Osteocyte (in vitro differentiated cells): Measurements from ENCODE around the gene CHCHD3. TPM values are rescaled to one million over a fixed set of nuclear protein-coding genes. Genes with fewer than 3 reads are reported as not detected.

Experiments used
- DNase-seq: peaks from one replicate; pipeline ENCODE4 v3.0.0; 2021; ENCODE audit warnings: mixed read lengths; ENCODE audit not compliant: unreplicated experiment; ENCODE audit errors: extremely low spot score
- H3K27ac Mint-ChIP-seq: one replicate; pipeline ENCODE4 v1.8.0; 2021; ENCODE audit warnings: mild to moderate bottlenecking, mixed read lengths; ENCODE audit not compliant: unreplicated experiment
- H3K27me3 Mint-ChIP-seq: one replicate; pipeline ENCODE4 v1.8.0; 2021; ENCODE audit warnings: mixed read lengths; ENCODE audit not compliant: unreplicated experiment
- H3K36me3 Mint-ChIP-seq: one replicate; pipeline ENCODE4 v1.8.0; 2021; ENCODE audit warnings: mixed read lengths; ENCODE audit not compliant: unreplicated experiment
- H3K4me1 Mint-ChIP-seq: one replicate; pipeline ENCODE4 v1.8.0; 2021; ENCODE audit warnings: mixed read lengths; ENCODE audit not compliant: unreplicated experiment
- H3K4me3 Mint-ChIP-seq: one replicate; pipeline ENCODE4 v1.8.0; 2021; ENCODE audit warnings: mild to moderate bottlenecking, moderate library complexity, mixed read lengths; ENCODE audit not compliant: unreplicated experiment
- H3K9me3 Mint-ChIP-seq: one replicate; pipeline ENCODE4 v1.8.0; 2021; ENCODE audit warnings: mixed read lengths; ENCODE audit not compliant: unreplicated experiment
- CTCF ChIP-seq: fragments of 200-600 bp; sonication (generic); IDR thresholded peaks from 2 replicates; pipeline ENCODE4 v1.5.0; 2021; ENCODE audit warnings: antibody characterized with exemption, mild to moderate bottlenecking, moderate library complexity
- total RNA-seq: library from RNA; stranded (reverse); gene quantifications from 2 replicates; pipeline ENCODE4 v1.2.1, GENCODE V29; 2021

Gene CHCHD3
- total RNA-seq, 1 donor from 2014 or later: 47.4 TPM

- Mint-ChIP-seq H3K27ac (no peak overlapping the region), H3K36me3 (peaks cover 2% of the 10 kb centered on the region), H3K9me3 (no peaks in the 10 kb centered on the region), H3K4me3 (no peak overlapping the region), H3K27me3 (no peaks in the 10 kb centered on the region), H3K4me1 (peaks cover 8% of the 10 kb centered on the region)
- DNase-seq: no peak
- TF ChIP-seq CTCF: no peak
These were observed 88.4 kb downstream of the CHCHD3 start for GRCh38 chr7:132993377-132994013.

GRCh38 chr7:132991615-132992587 lies 90.0 kb downstream of the CHCHD3 start:
- TF ChIP-seq CTCF: no peak
- H3K4me3 Mint-ChIP-seq: no peak overlapping the region
- H3K4me1 Mint-ChIP-seq: peaks cover 3% of the 10 kb centered on the region
- H3K27ac Mint-ChIP-seq: no peak overlapping the region
- peaks cover 2% of the 10 kb centered on the region for H3K36me3 Mint-ChIP-seq
- no peak for DNase-seq
- peaks cover 4% of the 10 kb centered on the region for H3K9me3 Mint-ChIP-seq
- H3K27me3 Mint-ChIP-seq: no peaks in the 10 kb centered on the region

- no peaks in the 10 kb centered on the region for H3K4me1 Mint-ChIP-seq
- no peak overlapping the region for H3K27ac Mint-ChIP-seq
- H3K27me3 Mint-ChIP-seq: no peaks in the 10 kb centered on the region
- no peak for TF ChIP-seq CTCF
- no peak overlapping the region for H3K4me3 Mint-ChIP-seq
- peaks cover 2% of the 10 kb centered on the region for H3K36me3 Mint-ChIP-seq
- H3K9me3 Mint-ChIP-seq: peaks cover 8% of the 10 kb centered on the region
- no peak for DNase-seq
These were observed 93.8 kb downstream of the CHCHD3 start for GRCh38 chr7:132988117-132988516.

GRCh38 chr7:132980402-132980801 lies 101.5 kb downstream of the CHCHD3 start:
- Mint-ChIP-seq H3K27ac (no peak overlapping the region), H3K36me3 (no peaks in the 10 kb centered on the region), H3K4me1 (peaks cover 15% of the 10 kb centered on the region), H3K9me3 (no peaks in the 10 kb centered on the region), H3K4me3 (no peak overlapping the region), H3K27me3 (no peaks in the 10 kb centered on the region)
- TF ChIP-seq CTCF: no peak
- DNase-seq: no peak

- peaks cover 15% of the 10 kb centered on the region for H3K4me1 Mint-ChIP-seq
- peaks cover 5% of the 10 kb centered on the region for H3K36me3 Mint-ChIP-seq
- H3K27me3 Mint-ChIP-seq: no peaks in the 10 kb centered on the region
- no peaks in the 10 kb centered on the region for H3K9me3 Mint-ChIP-seq
- DNase-seq: no peak
- no peak for TF ChIP-seq CTCF
- H3K4me3 Mint-ChIP-seq: no peak overlapping the region
- no peak overlapping the region for H3K27ac Mint-ChIP-seq
These were observed 102.4 kb downstream of the CHCHD3 start for GRCh38 chr7:132979524-132979923.
